Measurements from ENCODE around the gene ASTN2. TPM values are rescaled to one million over a fixed set of nuclear protein-coding genes. Genes with fewer than 3 reads are reported as not detected.

ASTN2 gene
- total and polyA plus RNA-seq, 2 donors (not counting 3 experiments of a cell fraction or from before 2014, with no cell fraction given), result 1.0 to 1.9 TPM

DNA sequence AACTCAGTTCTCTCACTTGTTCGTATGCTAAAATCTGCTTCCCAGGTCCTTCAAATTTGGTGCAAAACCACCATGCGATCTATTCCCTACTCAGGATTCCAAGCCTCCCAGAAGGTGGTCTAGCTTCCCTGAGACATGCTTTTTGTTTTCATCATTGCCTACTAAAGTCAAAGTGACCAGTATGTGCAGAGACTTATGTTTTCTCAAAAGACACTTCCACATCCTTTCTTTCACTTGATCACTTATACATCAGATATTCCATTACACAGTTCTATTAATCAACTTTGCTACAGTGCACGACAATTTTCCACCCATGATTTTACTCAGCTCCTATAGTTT lies 1019.2 kb downstream of the ASTN2 start:
- Histone ChIP-seq H3K27ac (ENCODE audit: insufficient read depth, low read depth, low read length) (no peak overlapping the region), H4K20me1 (replicated peaks; ENCODE audit: control insufficient read depth, extremely low read depth, insufficient read depth, low read length) (no peaks in the 10 kb centered on the region), H2AFZ (ENCODE audit: low read depth, low read length) (no peak overlapping the region), H3K79me2 (ENCODE audit: control insufficient read depth, insufficient read depth, low read length) (no peaks in the 10 kb centered on the region), H3K9me1 (replicated peaks; ENCODE audit: control insufficient read depth, extremely low read depth, insufficient read depth, low read length) (no peaks in the 10 kb centered on the region), H3K9me3 (replicated peaks; ENCODE audit: control insufficient read depth, insufficient read depth, low read length) (no peaks in the 10 kb centered on the region), H3K36me3 (ENCODE audit: control insufficient read depth in 2 of 2, extremely low read depth in 1 of 2, insufficient read depth in 2 of 2, low read length in 2 of 2) (no peaks in the 10 kb centered on the region), H3K9ac (replicated peaks; ENCODE audit: extremely low read depth, insufficient read depth, low read length) (no peak overlapping the region), H3K4me3 (replicated peaks in 1 of 3; ENCODE audit: insufficient read depth in 1 of 3, low read depth in 1 of 3, low read length in 3 of 3) (no peak overlapping the region), H3K4me1 (ENCODE audit: control insufficient read depth, extremely low read depth, insufficient read depth, low read length) (no peaks in the 10 kb centered on the region), H3K4me2 (ENCODE audit: insufficient read depth, low read length) (no peak overlapping the region), H3K27me3 (ENCODE audit: control insufficient read depth in 2 of 2, insufficient read depth in 2 of 2, low read length in 2 of 2) (no peaks in the 10 kb centered on the region)
- dilution Hi-C loops (cut with MboI; ENCODE audit: extremely low pct_ligation_motif_present, low sequenced_read_pairs), result no loop called here
- BruUV-seq (replicated peaks), result no TSS peak
- FAIRE-seq (no peak), DNase-seq (ENCODE audit: low read depth, low spot score) (no peak)
- ChIA-PET POLR2A (no interaction called here), CTCF (no interaction called here)
- TF ChIP-seq GATA2 (IDR thresholded peaks at IDR 0.05; ENCODE audit: insufficient read depth, insufficient read length, low read depth, low read length) (no peak), POLR2AphosphoS5 (IDR thresholded peaks at IDR 0.05; ENCODE audit: insufficient read depth, low read depth, low read length) (no peak), FOS (IDR thresholded peaks at IDR 0.05; ENCODE audit: borderline replicate concordance, insufficient read depth, low read length) (no peak), MYC (IDR thresholded peaks at IDR 0.05; ENCODE audit: low read depth, low read length) (no peak), POLR2A (IDR thresholded peaks at IDR 0.05; ENCODE audit: low read depth, low read length) (no peak), JUN (IDR thresholded peaks at IDR 0.05; ENCODE audit: borderline replicate concordance, insufficient read depth, insufficient read length, low read depth) (no peak), EZH2 (IDR thresholded peaks at IDR 0.05; ENCODE audit: borderline replicate concordance, low read depth, low read length, severe bottlenecking) (no peak)
- TF ChIP-seq, protein P1, sequence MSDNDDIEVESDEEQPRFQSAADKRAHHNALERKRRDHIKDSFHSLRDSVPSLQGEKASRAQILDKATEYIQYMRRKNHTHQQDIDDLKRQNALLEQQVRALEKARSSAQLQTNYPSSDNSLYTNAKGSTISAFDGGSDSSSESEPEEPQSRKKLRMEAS (IDR thresholded peaks at IDR 0.05; ENCODE audit: insufficient read depth, insufficient read length), result no peak
- TF ChIP-seq, protein P2, sequence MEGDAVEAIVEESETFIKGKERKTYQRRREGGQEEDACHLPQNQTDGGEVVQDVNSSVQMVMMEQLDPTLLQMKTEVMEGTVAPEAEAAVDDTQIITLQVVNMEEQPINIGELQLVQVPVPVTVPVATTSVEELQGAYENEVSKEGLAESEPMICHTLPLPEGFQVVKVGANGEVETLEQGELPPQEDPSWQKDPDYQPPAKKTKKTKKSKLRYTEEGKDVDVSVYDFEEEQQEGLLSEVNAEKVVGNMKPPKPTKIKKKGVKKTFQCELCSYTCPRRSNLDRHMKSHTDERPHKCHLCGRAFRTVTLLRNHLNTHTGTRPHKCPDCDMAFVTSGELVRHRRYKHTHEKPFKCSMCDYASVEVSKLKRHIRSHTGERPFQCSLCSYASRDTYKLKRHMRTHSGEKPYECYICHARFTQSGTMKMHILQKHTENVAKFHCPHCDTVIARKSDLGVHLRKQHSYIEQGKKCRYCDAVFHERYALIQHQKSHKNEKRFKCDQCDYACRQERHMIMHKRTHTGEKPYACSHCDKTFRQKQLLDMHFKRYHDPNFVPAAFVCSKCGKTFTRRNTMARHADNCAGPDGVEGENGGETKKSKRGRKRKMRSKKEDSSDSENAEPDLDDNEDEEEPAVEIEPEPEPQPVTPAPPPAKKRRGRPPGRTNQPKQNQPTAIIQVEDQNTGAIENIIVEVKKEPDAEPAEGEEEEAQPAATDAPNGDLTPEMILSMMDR (IDR thresholded peaks at IDR 0.05; ENCODE audit: extremely low read depth in 1 of 2, insufficient read depth in 1 of 2, low read depth in 1 of 2, low read length in 2 of 2), result no peak
- intact Hi-C loops (cut with micrococcal nuclease), result no loop called here

Measured in endothelial cell of umbilical vein (primary cell).